ENCODE measurements around the gene TOP3B. TPM values are rescaled to one million over a fixed set of nuclear protein-coding genes. Genes with fewer than 3 reads are reported as not detected.
A peak's percentile ranks its signal among the peaks of the same experiment; 100 is the strongest.

The TOP3B gene, protein sequence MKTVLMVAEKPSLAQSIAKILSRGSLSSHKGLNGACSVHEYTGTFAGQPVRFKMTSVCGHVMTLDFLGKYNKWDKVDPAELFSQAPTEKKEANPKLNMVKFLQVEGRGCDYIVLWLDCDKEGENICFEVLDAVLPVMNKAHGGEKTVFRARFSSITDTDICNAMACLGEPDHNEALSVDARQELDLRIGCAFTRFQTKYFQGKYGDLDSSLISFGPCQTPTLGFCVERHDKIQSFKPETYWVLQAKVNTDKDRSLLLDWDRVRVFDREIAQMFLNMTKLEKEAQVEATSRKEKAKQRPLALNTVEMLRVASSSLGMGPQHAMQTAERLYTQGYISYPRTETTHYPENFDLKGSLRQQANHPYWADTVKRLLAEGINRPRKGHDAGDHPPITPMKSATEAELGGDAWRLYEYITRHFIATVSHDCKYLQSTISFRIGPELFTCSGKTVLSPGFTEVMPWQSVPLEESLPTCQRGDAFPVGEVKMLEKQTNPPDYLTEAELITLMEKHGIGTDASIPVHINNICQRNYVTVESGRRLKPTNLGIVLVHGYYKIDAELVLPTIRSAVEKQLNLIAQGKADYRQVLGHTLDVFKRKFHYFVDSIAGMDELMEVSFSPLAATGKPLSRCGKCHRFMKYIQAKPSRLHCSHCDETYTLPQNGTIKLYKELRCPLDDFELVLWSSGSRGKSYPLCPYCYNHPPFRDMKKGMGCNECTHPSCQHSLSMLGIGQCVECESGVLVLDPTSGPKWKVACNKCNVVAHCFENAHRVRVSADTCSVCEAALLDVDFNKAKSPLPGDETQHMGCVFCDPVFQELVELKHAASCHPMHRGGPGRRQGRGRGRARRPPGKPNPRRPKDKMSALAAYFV
- total RNA-seq (10 to 100 TPM; 69.6 to 70.5 TPM), polyA plus RNA-seq (10 to 100 TPM in 2 of 3 donors, 1 to 10 TPM in 1; 9.6 to 18.3 (median 11.2) TPM), total RNA-seq (29.5 to 66.1 (median 46.2) reads per million in 6 experiments)

DNA sequence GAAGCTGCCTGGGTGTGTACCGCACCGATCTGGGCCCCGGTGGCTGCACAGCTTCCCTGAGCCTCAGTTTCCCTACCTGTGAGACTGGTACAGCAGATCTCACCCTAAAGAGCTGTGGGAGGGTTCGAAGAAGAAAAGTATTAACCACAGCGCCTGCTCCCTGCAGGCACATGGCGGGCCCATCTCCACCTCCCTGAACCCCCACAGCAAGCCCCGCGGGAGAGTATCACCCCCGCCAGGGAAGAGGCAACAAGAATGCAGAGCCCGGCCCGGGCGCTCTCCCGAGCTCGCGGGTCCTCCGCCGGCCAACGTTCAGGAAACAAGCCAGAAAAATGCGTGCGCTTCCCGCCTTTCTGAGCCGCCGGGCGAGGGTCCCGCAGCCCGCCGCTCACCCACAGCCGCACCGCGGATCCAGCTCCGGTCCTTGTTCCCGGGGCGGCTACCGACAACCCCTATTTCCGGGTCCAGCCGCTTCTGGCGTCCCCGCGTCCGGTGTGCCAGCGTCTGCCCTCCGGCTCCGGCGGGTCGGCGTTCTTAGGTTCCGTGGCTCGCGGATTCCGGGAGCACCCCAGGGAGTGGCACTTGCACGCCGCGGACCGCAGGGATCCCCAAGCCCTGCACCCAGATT is at the start of gene TOP3B:
TOP3B (minus strand) TSS at position 450 of the 628 bp plus-strand sequence. CDS start 7,078 bp downstream, outside the sequence.
- Mint-ChIP-seq H3K27me3 (no peaks in the 10 kb centered on the region), H3K36me3 (peaks cover 0 to 11% (median 0%) of the 10 kb centered on the region in 3 donors), H3K4me3 (peak within 1 kb of the TSS; percentile 85 to 94 (median 90)), H3K9me3 (no peaks in the 10 kb centered on the region), H3K27ac (peak within 1 kb of the TSS; percentile 82 to 95 (median 92)), H3K4me1 (peaks cover 18 to 51% (median 42%) of the 10 kb centered on the region in 4 donors)
- ATAC-seq = peak; percentile 94 to 97
- POLR2A ChIA-PET = interaction anchor here (0.6 to 1.2 kb wide), 2 partner anchors 24 to 30 kb away, joined by 3 read pairs; partner anchors contain the start of gene PPM1F
- DNase-seq = peak; percentile 60 to 84 (median 76)

DNA sequence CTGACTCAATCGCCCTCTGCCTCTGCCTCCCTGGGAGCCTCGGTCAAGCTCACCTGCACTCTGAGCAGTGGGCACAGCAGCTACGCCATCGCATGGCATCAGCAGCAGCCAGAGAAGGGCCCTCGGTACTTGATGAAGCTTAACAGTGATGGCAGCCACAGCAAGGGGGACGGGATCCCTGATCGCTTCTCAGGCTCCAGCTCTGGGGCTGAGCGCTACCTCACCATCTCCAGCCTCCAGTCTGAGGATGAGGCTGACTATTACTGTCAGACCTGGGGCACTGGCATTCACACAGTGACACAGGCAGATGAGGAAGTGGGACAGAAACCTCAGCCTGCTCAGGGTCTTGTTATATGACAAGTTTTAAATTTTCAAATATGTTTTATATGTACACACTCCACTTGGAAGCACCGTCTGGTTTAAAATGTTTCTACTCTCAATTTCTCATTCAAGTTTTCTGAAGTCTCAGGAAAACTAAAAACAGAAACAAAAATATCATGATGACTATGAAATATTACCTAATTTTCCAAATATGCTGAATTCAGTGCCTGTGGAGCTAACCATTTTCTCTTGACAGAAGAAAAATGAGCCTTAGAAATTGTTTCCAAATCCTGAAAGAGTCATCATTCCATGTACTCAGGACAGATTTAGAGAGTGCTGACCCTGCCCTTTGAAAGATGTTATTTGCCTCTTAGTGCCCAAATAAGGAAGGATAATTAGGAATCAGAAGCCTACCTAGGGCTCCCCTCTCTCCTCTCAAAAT is 48.8 kb upstream of the TOP3B start:
- DNase-seq = no peak
- peak overlapping the region in 1 of 10 donors; percentile 65 for H3K27ac Mint-ChIP-seq
- peaks cover 0 to 34% (median 5%) of the 10 kb centered on the region in 5 donors for H3K27me3 Mint-ChIP-seq
- ATAC-seq = no peak
- H3K36me3 Mint-ChIP-seq = no peaks in the 10 kb centered on the region
- H3K9me3 Mint-ChIP-seq = no peaks in the 10 kb centered on the region
- peak overlapping the region in 1 of 10 donors; percentile 39 for H3K4me3 Mint-ChIP-seq
- POLR2A ChIA-PET = no interaction called here
- peaks cover 0 to 38% (median 0%) of the 10 kb centered on the region in 4 donors for H3K4me1 Mint-ChIP-seq

DNA sequence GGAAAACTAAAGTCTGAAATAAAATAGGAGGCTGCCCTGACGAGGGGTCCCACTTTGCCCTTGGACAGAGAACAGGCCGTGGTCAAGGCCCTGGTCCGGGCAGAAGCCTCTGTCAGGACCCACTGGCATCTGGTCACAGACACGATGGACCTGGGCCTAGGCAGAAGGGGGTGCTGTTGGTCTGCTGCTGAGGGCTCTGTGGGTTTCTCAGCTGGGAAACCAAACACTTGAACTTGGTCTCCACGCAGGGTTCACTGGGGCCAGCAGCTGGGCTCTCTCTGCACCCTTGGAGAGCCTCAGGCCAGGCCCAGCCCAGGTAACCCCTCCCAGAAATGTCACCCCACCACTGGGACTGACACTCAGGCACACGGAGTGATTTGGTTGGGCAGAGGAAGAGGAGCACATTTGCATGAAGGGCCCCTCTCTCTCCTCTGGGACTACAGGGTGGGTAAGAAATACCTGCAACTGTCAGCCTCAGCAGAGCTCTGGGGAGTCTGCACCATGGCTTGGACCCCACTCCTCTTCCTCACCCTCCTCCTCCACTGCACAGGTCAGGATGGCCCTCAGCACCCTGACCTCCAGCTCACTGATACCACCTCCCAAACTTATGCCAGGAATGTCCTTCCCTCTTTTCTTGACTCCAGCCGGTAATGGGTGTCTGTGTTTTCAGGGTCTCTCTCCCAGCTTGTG is 48.1 kb upstream of the TOP3B start:
- peak overlapping the region in 1 of 10 donors; percentile 65 for H3K27ac Mint-ChIP-seq
- H3K4me3 Mint-ChIP-seq = peak overlapping the region in 1 of 10 donors; percentile 39
- POLR2A ChIA-PET = no interaction called here
- no peak for DNase-seq
- peaks cover 0 to 27% (median 5%) of the 10 kb centered on the region in 5 donors for H3K27me3 Mint-ChIP-seq
- peaks cover 0 to 36% (median 0%) of the 10 kb centered on the region in 4 donors for H3K4me1 Mint-ChIP-seq
- no peaks in the 10 kb centered on the region for H3K9me3 Mint-ChIP-seq
- H3K36me3 Mint-ChIP-seq = no peaks in the 10 kb centered on the region
- ATAC-seq = no peak

DNA sequence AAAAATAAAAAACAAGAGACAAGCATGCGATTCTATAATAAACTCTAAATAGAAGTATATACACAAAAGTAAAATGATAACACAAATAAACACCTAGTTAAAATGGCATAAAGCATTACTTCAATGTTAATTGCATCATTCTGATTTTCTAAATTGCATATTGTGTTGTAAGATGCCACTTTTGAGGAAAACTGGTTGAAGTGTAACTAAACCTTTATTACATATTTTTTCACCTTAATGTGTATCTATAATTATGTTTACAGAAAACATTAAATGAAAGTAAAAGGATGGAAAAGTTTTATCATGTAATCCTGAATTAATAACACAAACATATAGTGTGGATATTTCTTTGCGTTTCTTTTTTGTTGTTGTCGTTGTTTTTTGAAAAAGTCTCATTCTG is 45.4 kb upstream of the TOP3B start:
- H3K4me3 Mint-ChIP-seq = no peak overlapping the region
- ATAC-seq = no peak
- POLR2A ChIA-PET = no interaction called here
- H3K4me1 Mint-ChIP-seq = peaks cover 0 to 43% (median 0%) of the 10 kb centered on the region in 4 donors
- peaks cover 0 to 7% (median 0%) of the 10 kb centered on the region in 5 donors for H3K27me3 Mint-ChIP-seq
- no peak for DNase-seq
- H3K9me3 Mint-ChIP-seq = no peaks in the 10 kb centered on the region
- no peak overlapping the region for H3K27ac Mint-ChIP-seq
- no peaks in the 10 kb centered on the region for H3K36me3 Mint-ChIP-seq

DNA sequence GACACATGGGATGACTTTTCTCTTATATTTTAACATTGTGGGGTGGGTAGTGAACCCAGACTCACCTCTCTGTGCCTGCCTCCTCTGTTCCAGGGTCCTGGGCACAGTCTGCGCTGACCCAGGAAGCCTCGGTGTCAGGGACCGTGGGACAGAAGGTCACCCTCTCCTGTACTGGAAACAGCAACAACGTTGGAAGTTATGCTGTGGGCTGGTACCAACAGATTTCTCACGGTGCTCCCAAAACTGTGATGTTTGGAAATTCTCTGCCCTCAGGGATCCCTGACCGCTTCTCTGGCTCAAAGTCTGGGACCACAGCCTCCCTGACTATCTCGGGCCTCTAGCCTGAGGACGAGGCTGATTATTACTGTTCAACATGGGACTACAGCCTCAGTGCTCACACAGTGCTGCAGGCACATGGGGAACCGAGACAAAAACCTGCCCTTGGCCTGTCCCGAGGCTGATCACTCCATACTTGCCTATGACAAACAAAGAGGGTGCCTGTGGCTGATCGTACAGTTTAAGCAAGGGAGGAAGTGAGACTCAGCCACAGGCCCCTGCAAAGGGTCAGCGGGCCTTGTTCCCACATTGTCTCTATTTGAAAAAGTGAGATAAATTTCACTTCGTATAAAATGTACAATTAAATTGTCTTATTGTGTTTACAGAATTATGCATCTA is 43.7 kb upstream of the TOP3B start:
- H3K4me1 Mint-ChIP-seq = peaks cover 0 to 35% (median 0%) of the 10 kb centered on the region in 4 donors
- H3K27me3 Mint-ChIP-seq = peaks cover 0 to 3% (median 0%) of the 10 kb centered on the region in 5 donors
- POLR2A ChIA-PET = no interaction called here
- ATAC-seq (no peak), DNase-seq (no peak)
- no peak overlapping the region for H3K4me3 Mint-ChIP-seq
- no peaks in the 10 kb centered on the region for H3K9me3 Mint-ChIP-seq
- peak overlapping the region in 1 of 10 donors; percentile 11 for H3K27ac Mint-ChIP-seq
- no peaks in the 10 kb centered on the region for H3K36me3 Mint-ChIP-seq

DNA sequence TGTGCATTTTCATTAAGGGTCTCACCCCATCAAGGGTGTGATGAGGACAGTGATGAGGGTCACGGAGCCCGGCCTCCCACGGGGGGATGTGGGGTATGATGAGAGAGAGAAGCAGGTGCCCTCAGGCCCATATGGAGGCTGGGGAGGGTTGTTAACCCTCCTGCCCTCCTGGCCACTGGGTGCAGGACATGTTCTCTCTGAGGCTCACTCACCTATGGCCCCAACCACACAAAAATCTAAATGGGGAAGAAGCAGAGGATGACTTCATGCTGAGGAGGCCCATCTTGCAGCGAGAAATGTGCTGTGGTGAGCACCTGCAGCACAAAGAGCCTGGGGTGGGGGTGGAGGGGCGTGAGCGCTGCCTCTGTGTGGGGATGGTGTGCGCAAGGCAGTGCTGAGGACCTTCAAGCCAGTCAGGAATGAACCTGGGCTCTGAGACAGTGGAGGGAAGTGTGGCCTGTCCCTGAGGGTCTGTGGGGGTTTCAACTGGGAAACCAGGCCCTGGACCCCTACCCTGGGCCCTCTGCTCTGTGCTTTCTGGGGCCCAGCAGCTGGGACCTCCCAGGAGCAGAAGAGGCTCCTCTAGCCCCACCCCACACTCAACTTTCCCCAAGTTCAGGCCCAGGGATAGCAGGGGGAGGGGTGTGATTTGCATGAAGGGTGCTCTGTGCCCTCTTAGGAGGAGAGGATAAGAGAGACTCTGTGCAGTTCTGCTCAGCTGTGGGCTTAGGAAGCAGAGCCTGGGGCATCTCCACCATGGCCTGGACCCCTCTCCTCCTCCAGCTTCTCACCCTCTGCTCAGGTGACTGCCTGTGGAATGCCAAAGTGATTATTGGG is 43.0 kb upstream of the TOP3B start:
- no peak overlapping the region for H3K4me3 Mint-ChIP-seq
- DNase-seq (no peak), ATAC-seq (no peak)
- no peaks in the 10 kb centered on the region for H3K9me3 Mint-ChIP-seq
- H3K4me1 Mint-ChIP-seq = peaks cover 0 to 29% (median 0%) of the 10 kb centered on the region in 4 donors
- H3K27ac Mint-ChIP-seq = no peak overlapping the region
- H3K27me3 Mint-ChIP-seq = peaks cover 0 to 3% (median 0%) of the 10 kb centered on the region in 5 donors
- POLR2A ChIA-PET = no interaction called here
- H3K36me3 Mint-ChIP-seq = no peaks in the 10 kb centered on the region

DNA sequence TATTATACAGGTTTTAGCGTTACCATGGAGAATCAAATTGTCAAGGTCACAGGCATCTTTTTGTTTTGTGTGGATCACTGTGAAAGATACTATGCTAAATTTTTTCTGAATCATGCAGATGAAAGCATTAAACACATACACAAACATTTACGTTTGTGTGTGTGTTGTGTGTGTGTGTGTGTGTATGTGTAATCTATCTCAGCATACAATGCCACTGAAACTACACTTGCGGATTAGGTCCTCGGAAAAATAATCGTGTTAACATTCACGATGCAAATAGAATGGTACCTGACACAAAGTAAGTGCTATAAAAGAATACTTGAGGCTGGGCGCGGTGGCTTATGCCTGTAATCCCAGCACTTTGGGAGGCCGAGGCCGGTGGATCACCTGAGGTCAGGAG is 41.9 kb upstream of the TOP3B start:
- Mint-ChIP-seq H3K4me3 (no peak overlapping the region), H3K9me3 (no peaks in the 10 kb centered on the region), H3K36me3 (no peaks in the 10 kb centered on the region), H3K27ac (no peak overlapping the region), H3K4me1 (peaks cover 0 to 27% (median under 1%) of the 10 kb centered on the region in 4 donors), H3K27me3 (peaks cover 0 to 3% (median 0%) of the 10 kb centered on the region in 5 donors)
- POLR2A ChIA-PET = no interaction called here
- ATAC-seq = no peak
- DNase-seq = no peak

DNA sequence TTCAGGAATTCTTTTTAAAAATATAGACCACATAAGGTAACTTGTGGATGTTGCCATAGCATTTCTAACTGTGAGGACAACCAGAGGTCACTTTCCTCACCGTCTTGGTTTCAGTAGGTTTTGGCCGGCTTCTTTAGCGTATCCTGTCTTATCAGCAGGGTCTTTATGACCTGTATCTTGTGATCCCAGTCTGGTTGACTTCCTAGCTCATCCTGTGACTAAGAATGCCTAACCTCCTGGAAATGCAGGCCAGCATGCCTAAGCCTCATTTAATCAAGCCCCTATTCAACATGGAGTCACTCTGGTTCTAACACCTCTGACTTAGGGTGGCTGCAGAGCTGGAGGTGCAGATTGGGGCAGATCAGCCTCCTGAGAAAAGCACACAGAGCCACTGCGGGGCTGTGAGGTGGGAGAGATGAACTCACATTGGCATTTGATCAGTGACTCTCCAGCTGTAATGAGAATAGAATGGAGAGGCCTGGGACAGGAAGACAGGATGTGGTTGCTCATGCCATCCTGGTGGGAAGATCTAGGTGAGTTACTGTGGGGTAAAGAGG is 41.1 kb upstream of the TOP3B start:
- Mint-ChIP-seq H3K9me3 (no peaks in the 10 kb centered on the region), H3K27me3 (peaks cover 0 to 3% (median 0%) of the 10 kb centered on the region in 5 donors), H3K4me3 (no peak overlapping the region), H3K4me1 (peaks cover 0 to 27% (median under 1%) of the 10 kb centered on the region in 4 donors), H3K27ac (peak overlapping the region in 1 of 10 donors; percentile 8), H3K36me3 (no peaks in the 10 kb centered on the region)
- no peak for DNase-seq
- POLR2A ChIA-PET = no interaction called here
- ATAC-seq = no peak

DNA sequence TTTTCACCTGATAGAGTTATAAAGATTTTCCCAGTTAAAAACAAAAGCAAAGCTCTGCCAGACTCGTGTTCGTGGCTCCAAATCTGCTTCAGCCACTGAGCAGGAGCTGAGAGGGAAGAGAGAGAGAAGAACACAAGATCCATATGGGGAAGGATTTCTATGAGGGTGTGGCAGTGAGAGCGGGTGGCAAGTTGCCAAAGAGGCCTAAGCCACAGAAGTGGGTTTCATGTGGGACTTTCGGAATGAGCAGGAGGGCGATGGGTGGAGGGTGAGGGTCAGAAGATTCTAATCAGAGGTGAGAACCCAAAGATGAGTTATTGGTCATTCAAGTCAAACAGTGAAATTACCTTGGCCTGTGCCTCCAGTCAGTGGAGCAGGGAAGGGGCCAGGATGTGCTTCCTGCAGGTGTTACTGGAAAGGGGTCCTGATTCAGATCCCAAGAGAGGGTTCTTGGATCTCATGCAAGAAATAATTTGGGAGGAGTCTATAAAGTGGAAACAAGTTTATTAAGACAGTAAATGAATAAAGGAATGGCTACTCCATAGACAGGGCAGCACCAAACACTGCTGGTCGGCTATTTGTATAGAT is 40.5 kb upstream of the TOP3B start:
- peaks cover 0 to 27% (median under 1%) of the 10 kb centered on the region in 4 donors for H3K4me1 Mint-ChIP-seq
- H3K36me3 Mint-ChIP-seq = no peaks in the 10 kb centered on the region
- POLR2A ChIA-PET = no interaction called here
- DNase-seq (no peak), ATAC-seq (no peak)
- no peak overlapping the region for H3K4me3 Mint-ChIP-seq
- peaks cover 0 to 6% (median 2%) of the 10 kb centered on the region in 5 donors for H3K27me3 Mint-ChIP-seq
- H3K27ac Mint-ChIP-seq = no peak overlapping the region
- no peaks in the 10 kb centered on the region for H3K9me3 Mint-ChIP-seq

DNA sequence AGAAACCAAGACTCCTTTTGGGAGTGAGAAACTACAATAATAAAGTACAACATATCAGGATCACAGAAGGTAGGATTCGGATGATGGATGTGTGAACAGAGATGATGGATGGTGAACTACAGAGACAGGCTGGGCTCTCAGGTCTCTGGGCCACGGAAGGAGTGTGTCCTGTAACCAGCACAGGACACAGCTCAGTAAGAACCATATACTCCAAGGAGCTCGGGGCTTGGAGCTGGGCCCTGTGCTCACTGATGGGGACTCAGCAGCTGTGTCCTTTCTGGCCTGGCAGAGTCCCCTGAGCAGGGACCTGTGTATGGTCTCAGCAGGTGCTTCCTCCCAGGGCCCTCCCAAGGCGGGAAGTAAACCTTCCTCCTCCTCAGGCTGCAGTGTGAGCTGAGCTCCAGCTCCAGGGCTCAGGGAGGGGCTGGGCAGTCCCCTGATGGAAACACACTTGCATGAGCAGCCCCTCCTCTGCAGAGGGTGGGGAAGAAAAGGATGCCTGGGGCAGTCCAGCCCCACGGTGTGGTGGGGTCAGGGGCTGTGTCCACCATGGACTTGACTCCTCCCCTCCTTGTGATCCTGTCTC is 39.8 kb upstream of the TOP3B start:
- DNase-seq (no peak), ATAC-seq (no peak)
- POLR2A ChIA-PET = no interaction called here
- no peak overlapping the region for H3K4me3 Mint-ChIP-seq
- H3K27ac Mint-ChIP-seq = no peak overlapping the region
- H3K9me3 Mint-ChIP-seq = no peaks in the 10 kb centered on the region
- peaks cover 0 to 7% (median 5%) of the 10 kb centered on the region in 5 donors for H3K27me3 Mint-ChIP-seq
- H3K36me3 Mint-ChIP-seq = no peaks in the 10 kb centered on the region
- peaks cover 0 to 27% (median under 1%) of the 10 kb centered on the region in 4 donors for H3K4me1 Mint-ChIP-seq

All from naive thymus-derived CD8-positive, alpha-beta T cell (primary cell).